Epithelial cell of esophagus (primary cell): Measurements from ENCODE around the gene LMO7.

Source experiments
- DNase-seq: peaks from one replicate; pipeline ENCODE4 v3.0.0; 2010; ENCODE audit warnings: low read depth
- H3K4me3 ChIP-seq: 2 replicates; pipeline ENCODE4 v1.5.1; 2011; ENCODE audit warnings: mild to moderate bottlenecking, low read length, control low read depth
- CTCF ChIP-seq: IDR thresholded peaks from 2 replicates; pipeline ENCODE4 v1.5.1; 2011; ENCODE audit warnings: low read depth, mild to moderate bottlenecking, low read length, control low read depth, inconsistent platforms; ENCODE audit not compliant: insufficient read depth; ENCODE audit errors: missing control alignments

Gene LMO7

GRCh38 chr13:75635828-75636435, at the start of gene LMO7:
Gene LMO7 (plus strand): TSS chr13:75636330. CDS start chr13:75636658, 328 bp downstream.
- peak; percentile 23 for DNase-seq
- H3K4me3 ChIP-seq, result peak within 1 kb of the TSS; percentile 60
- TF ChIP-seq CTCF, result no peak

GRCh38 chr13:75587679-75588078, 48.5 kb upstream of the LMO7 start:
- peak; percentile 40 for DNase-seq
- no peak for TF ChIP-seq CTCF
- no peak overlapping the region for H3K4me3 ChIP-seq

- no peak for TF ChIP-seq CTCF
- H3K4me3 ChIP-seq, result no peak overlapping the region
- DNase-seq, result no peak
Observed at GRCh38 chr13:75596657-75597182, 39.4 kb upstream of the LMO7 start.

- no peak for TF ChIP-seq CTCF
- no peak overlapping the region for H3K4me3 ChIP-seq
- no peak for DNase-seq
Observed at GRCh38 chr13:75600371-75600770, 35.8 kb upstream of the LMO7 start.

GRCh38 chr13:75603038-75603437, 33.1 kb upstream of the LMO7 start:
- no peak for DNase-seq
- no peak for TF ChIP-seq CTCF
- no peak overlapping the region for H3K4me3 ChIP-seq

GRCh38 chr13:75607447-75607846, 28.7 kb upstream of the LMO7 start:
- H3K4me3 ChIP-seq, result no peak overlapping the region
- no peak for TF ChIP-seq CTCF
- peak; percentile 48 for DNase-seq

- DNase-seq, result peak; percentile 45
- TF ChIP-seq CTCF, result no peak
- no peak overlapping the region for H3K4me3 ChIP-seq
Observed at GRCh38 chr13:75610466-75610865, 25.7 kb upstream of the LMO7 start.
